ENCODE results near the gene DCAF10.

GRCh38 chr9:37769306-37769705, 31.3 kb upstream of the DCAF10 start:
- no peak for TF ChIP-seq POLR2A (IDR thresholded peaks at IDR 0.05)
- TF ChIP-seq CTCF (IDR thresholded peaks at IDR 0.05): no peak

All from lower leg skin (tissue), 3 donors.